NB4 (cell line): ENCODE results near the gene TRDN.

Experiments
- DNase-seq: peaks from one replicate; pipeline ENCODE4 v3.0.0; 2010; ENCODE audit warnings: low read depth
- H3K4me3 ChIP-seq: one replicate; pipeline ENCODE4 v1.5.1; 2011; ENCODE audit warnings: mild to moderate bottlenecking, low read depth, low read length, moderate library complexity
- CTCF ChIP-seq: IDR thresholded peaks from one replicate; pipeline ENCODE4 v1.5.1; 2012; ENCODE audit warnings: low read depth, low read length
- MAX ChIP-seq: IDR thresholded peaks from 2 replicates; pipeline ENCODE4 v1.6.1; 2011; ENCODE audit warnings: low read depth, low read length
- MYC ChIP-seq: IDR thresholded peaks from 2 replicates; pipeline ENCODE4 v1.6.1; 2011; ENCODE audit warnings: low read depth, low read length
- POLR2A ChIP-seq: IDR thresholded peaks from 2 replicates; pipeline ENCODE4 v1.6.1; 2011; ENCODE audit warnings: mild to moderate bottlenecking; ENCODE audit not compliant: insufficient read length; ENCODE audit errors: extremely low read depth

Gene TRDN

GRCh38 chr6:123168466-123168865 is 468.3 kb downstream of the TRDN start:
- DNase-seq = no peak
- TF ChIP-seq MAX = no peak
- TF ChIP-seq CTCF = no peak
- no peak for TF ChIP-seq POLR2A
- TF ChIP-seq MYC = no peak
- no peak overlapping the region for H3K4me3 ChIP-seq
